Naive thymus-derived CD4-positive, alpha-beta T cell (primary cell): ENCODE results near the gene GTPBP6. TPM values are rescaled to one million over a fixed set of nuclear protein-coding genes. Genes with fewer than 3 reads are reported as not detected.

Experiments
- ATAC-seq: fragments of 150-1000 bp; cut with Tn5 transposase; 2 replicates; pipeline ENCODE4 v1.10.0; 2021; ENCODE audit warnings: mild to moderate bottlenecking, moderate library complexity
- CTCF ChIA-PET: fragments of 350-600 bp; sonication (Branson Sonifier 250); formaldehyde crosslinking; loops from one replicate; lab custom pipeline; 2021; ENCODE audit warnings: antibody characterized with exemption; lab: Charles Lee
- POLR2A ChIA-PET: fragments of 350-600 bp; sonication (Branson Sonifier 250); formaldehyde crosslinking; loops from one replicate; lab custom pipeline; 2021; ENCODE audit warnings: antibody characterized with exemption, inconsistent platforms; lab: Charles Lee
- DNase-seq, 9 donors: peaks; one replicate each; pipeline versions ENCODE4 v3.0.0 to v3.0.0-alpha.2; 2020 to 2022; ENCODE audit warnings: mixed read lengths in 1 of 9
- H3K27ac ChIP-seq: one replicate; pipeline ENCODE4 v1.7.0; 2013; ENCODE audit warnings: mild to moderate bottlenecking, low read depth, low read length, moderate library complexity
- H3K27me3 ChIP-seq, 2 donors: one replicate each; pipeline ENCODE4 v1.7.0; 2013; ENCODE audit warnings: low read length in 2 of 2, mild to moderate bottlenecking in 2 of 2, moderate library complexity in 2 of 2; ENCODE audit not compliant: control insufficient read depth in 2 of 2, insufficient read depth in 2 of 2
- H3K36me3 ChIP-seq, 3 experiments: 1 replicate in 2 of 3; 2 replicates in 1 of 3; pipeline ENCODE4 v1.7.0; 2013; ENCODE audit warnings: low read length in 3 of 3, mild to moderate bottlenecking in 3 of 3, moderate library complexity in 1 of 3; ENCODE audit not compliant: insufficient read depth in 3 of 3, control insufficient read depth in 2 of 3
- H3K4me1 ChIP-seq, 2 donors: one replicate each; pipeline ENCODE4 v1.7.0; 2013; ENCODE audit warnings: low read length in 2 of 2, mild to moderate bottlenecking in 2 of 2, moderate library complexity in 1 of 2; ENCODE audit not compliant: control insufficient read depth in 2 of 2, insufficient read depth in 2 of 2
- H3K4me3 ChIP-seq: 2 replicates; pipeline ENCODE4 v1.7.0; 2013; ENCODE audit warnings: mild to moderate bottlenecking, low read length
- H3K9me3 ChIP-seq, 3 experiments: 1 replicate in 2 of 3; 2 replicates in 1 of 3; pipeline ENCODE4 v1.7.0; 2013; ENCODE audit warnings: low read length in 3 of 3; ENCODE audit not compliant: control insufficient read depth in 2 of 3
- H3K27ac Mint-ChIP-seq, 9 donors: one replicate each; pipeline ENCODE4 v1.8.0; 2020 to 2022; ENCODE audit warnings: mixed read lengths in 9 of 9, mild to moderate bottlenecking in 8 of 9, moderate library complexity in 5 of 9, inconsistent platforms in 2 of 9
- H3K27me3 Mint-ChIP-seq, 5 donors: one replicate each; pipeline ENCODE4 v1.8.0; 2021 to 2022; ENCODE audit warnings: mixed read lengths in 5 of 5, mild to moderate bottlenecking in 1 of 5
- H3K36me3 Mint-ChIP-seq, 5 donors: one replicate each; pipeline ENCODE4 v1.8.0; 2020 to 2022; ENCODE audit warnings: mixed read lengths in 5 of 5, mild to moderate bottlenecking in 3 of 5, inconsistent platforms in 1 of 5
- H3K4me1 Mint-ChIP-seq, 7 donors: one replicate each; pipeline ENCODE4 v1.8.0; 2020 to 2022; ENCODE audit warnings: mixed read lengths in 7 of 7, mild to moderate bottlenecking in 3 of 7, inconsistent platforms in 1 of 7
- H3K4me3 Mint-ChIP-seq, 10 donors: one replicate each; pipeline ENCODE4 v1.8.0; 2020 to 2022; ENCODE audit warnings: mild to moderate bottlenecking in 10 of 10, mixed read lengths in 10 of 10, moderate library complexity in 6 of 10, inconsistent platforms in 2 of 10
- H3K9me3 Mint-ChIP-seq, 11 donors: one replicate each; pipeline ENCODE4 v1.8.0; 2020 to 2022; ENCODE audit warnings: mixed read lengths in 11 of 11, mild to moderate bottlenecking in 4 of 11, inconsistent platforms in 1 of 11, moderate library complexity in 1 of 11
- intact Hi-C, 2 donors: fragments of 100-400 bp; cut with micrococcal nuclease; formaldehyde crosslinking; loops; one replicate each; pipeline ENCODE4 v1.15.1; 2023
- polyA plus RNA-seq, 2 donors: library from polyadenylated mRNA; unstranded; fragments of 300-500 nt; fragmentation: Illumina TruSeq; gene quantifications; one replicate each; pipeline ENCODE4 v1.2.3, GENCODE V29; 2021
- total RNA-seq, 6 experiments: library from RNA in 5 of 6; stranded (reverse) in 5 of 6; gene quantifications; 1 replicate in 5 of 6; 2 replicates in 1 of 6; pipeline ENCODE4 v1.2.3 and lab custom pipeline; 2021 to 2026

The GTPBP6 gene
- total and polyA plus RNA-seq, 7 experiments from 2014 or later = 38.9 to 95.2 (median 73.9) TPM

GRCh38 chrX:336227-336626 is 17.6 kb upstream of the GTPBP6 start:
- peaks cover 0 to 3% (median 0%) of the 10 kb centered on the region in 7 donors for H3K4me1 Mint-ChIP-seq
- POLR2A ChIA-PET = no interaction called here
- CTCF ChIA-PET = no interaction called here

GRCh38 chrX:335758-336155 is 17.2 kb upstream of the GTPBP6 start:
- ChIA-PET CTCF (no interaction called here), POLR2A (no interaction called here)
- no peaks in the 10 kb centered on the region for H3K9me3 Mint-ChIP-seq
- DNase-seq (no peak), ATAC-seq (no peak)
- Histone ChIP-seq H3K4me1 (peaks cover 0 to 11% of the 10 kb centered on the region in 2 donors), H3K9me3 (no peaks in the 10 kb centered on the region), H3K27ac (no peak overlapping the region), H3K27me3 (no peaks in the 10 kb centered on the region), H3K4me3 (no peak overlapping the region), H3K36me3 (peaks cover 0 to 50% (median 0%) of the 10 kb centered on the region in 3 experiments)
- H3K27me3 Mint-ChIP-seq = peaks cover 0 to 4% (median 0%) of the 10 kb centered on the region in 5 donors
- H3K4me1 Mint-ChIP-seq = peaks cover 0 to 3% (median 0%) of the 10 kb centered on the region in 7 donors
- peak overlapping the region in 1 of 9 donors; percentile 20 for H3K27ac Mint-ChIP-seq
- no peak overlapping the region for H3K4me3 Mint-ChIP-seq
- intact Hi-C loops = no loop called here
- H3K36me3 Mint-ChIP-seq = peaks cover 0 to 28% (median 18%) of the 10 kb centered on the region in 5 donors

More at GRCh38 chrX:336227-336626, 17.6 kb upstream of the GTPBP6 start:
- Mint-ChIP-seq H3K4me3 (no peak overlapping the region), H3K9me3 (no peaks in the 10 kb centered on the region), H3K27ac (peak overlapping the region in 3 of 9 donors; percentile 20 to 37 (median 24)), H3K27me3 (peaks cover 0 to 4% (median 0%) of the 10 kb centered on the region in 5 donors), H3K36me3 (peaks cover 0 to 30% (median 18%) of the 10 kb centered on the region in 5 donors)
- Histone ChIP-seq H3K4me1 (peaks cover 0 to 6% of the 10 kb centered on the region in 2 donors), H3K36me3 (peaks cover 0 to 50% (median 0%) of the 10 kb centered on the region in 3 experiments), H3K4me3 (no peak overlapping the region), H3K27ac (no peak overlapping the region), H3K27me3 (no peaks in the 10 kb centered on the region), H3K9me3 (no peaks in the 10 kb centered on the region)
- ATAC-seq (no peak), DNase-seq (no peak)
- intact Hi-C loops = no loop called here

- POLR2A ChIA-PET = no interaction called here
- no peak for ATAC-seq
These were observed 16.6 kb upstream of the GTPBP6 start for GRCh38 chrX:334971-335757.

DNA sequence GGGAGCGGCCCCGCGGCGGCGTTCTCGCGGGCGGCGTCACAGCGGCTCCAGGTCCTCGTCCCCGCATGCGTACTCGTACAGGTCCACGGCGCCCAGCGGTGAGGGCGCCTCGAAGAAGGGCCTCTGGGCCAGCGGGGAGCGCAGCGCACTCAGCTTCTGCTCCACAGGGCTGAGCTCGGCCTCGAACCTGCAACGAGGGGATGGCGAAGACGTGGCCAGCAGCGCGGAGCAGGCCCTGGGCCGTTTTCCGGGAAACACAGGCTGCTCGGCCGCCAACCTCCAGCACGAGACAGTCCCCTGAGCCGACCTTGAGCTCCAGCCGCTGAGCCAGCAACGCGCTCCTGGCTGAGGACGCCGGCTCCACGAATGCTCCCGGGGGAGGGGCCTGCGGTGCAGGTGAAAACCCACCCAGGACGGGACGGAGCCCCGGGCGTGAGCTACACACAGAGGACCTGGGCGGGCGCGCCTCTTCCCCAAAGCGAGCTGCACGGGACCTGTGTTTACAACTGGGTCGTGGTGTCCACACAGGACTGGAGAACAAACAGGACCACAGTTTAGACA is 15.8 kb upstream of the GTPBP6 start:
- Histone ChIP-seq H3K36me3 (peaks cover 0 to 50% (median 0%) of the 10 kb centered on the region in 3 experiments), H3K4me3 (no peak overlapping the region), H3K9me3 (no peaks in the 10 kb centered on the region), H3K27me3 (no peaks in the 10 kb centered on the region), H3K4me1 (peaks cover 0 to 11% of the 10 kb centered on the region in 2 donors), H3K27ac (no peak overlapping the region)
- ATAC-seq = no peak
- Mint-ChIP-seq H3K4me3 (no peak overlapping the region), H3K4me1 (peaks cover 0 to 4% (median 0%) of the 10 kb centered on the region in 7 donors), H3K9me3 (no peaks in the 10 kb centered on the region), H3K27me3 (peaks cover 0 to 4% (median 0%) of the 10 kb centered on the region in 5 donors), H3K27ac (no peak overlapping the region), H3K36me3 (peaks cover 0 to 26% (median 18%) of the 10 kb centered on the region in 5 donors)
- POLR2A ChIA-PET = no interaction called here
- no peak for DNase-seq
- intact Hi-C loops = no loop called here
- CTCF ChIA-PET = no interaction called here

More at GRCh38 chrX:334971-335757, 16.6 kb upstream of the GTPBP6 start:
- no peak overlapping the region for H3K4me3 Mint-ChIP-seq
- Histone ChIP-seq H3K27ac (no peak overlapping the region), H3K4me3 (no peak overlapping the region), H3K4me1 (peaks cover 0 to 11% of the 10 kb centered on the region in 2 donors), H3K36me3 (peaks cover 0 to 50% (median 0%) of the 10 kb centered on the region in 3 experiments), H3K9me3 (no peaks in the 10 kb centered on the region), H3K27me3 (no peaks in the 10 kb centered on the region)
- H3K27ac Mint-ChIP-seq = peak overlapping the region in 1 of 9 donors; percentile 20
- peaks cover 0 to 3% (median 0%) of the 10 kb centered on the region in 7 donors for H3K4me1 Mint-ChIP-seq
- CTCF ChIA-PET = no interaction called here
- intact Hi-C loops = no loop called here
- H3K36me3 Mint-ChIP-seq = peaks cover 0 to 26% (median 18%) of the 10 kb centered on the region in 5 donors
- H3K9me3 Mint-ChIP-seq = no peaks in the 10 kb centered on the region
- H3K27me3 Mint-ChIP-seq = peaks cover 0 to 4% (median 0%) of the 10 kb centered on the region in 5 donors
- DNase-seq = no peak

DNA sequence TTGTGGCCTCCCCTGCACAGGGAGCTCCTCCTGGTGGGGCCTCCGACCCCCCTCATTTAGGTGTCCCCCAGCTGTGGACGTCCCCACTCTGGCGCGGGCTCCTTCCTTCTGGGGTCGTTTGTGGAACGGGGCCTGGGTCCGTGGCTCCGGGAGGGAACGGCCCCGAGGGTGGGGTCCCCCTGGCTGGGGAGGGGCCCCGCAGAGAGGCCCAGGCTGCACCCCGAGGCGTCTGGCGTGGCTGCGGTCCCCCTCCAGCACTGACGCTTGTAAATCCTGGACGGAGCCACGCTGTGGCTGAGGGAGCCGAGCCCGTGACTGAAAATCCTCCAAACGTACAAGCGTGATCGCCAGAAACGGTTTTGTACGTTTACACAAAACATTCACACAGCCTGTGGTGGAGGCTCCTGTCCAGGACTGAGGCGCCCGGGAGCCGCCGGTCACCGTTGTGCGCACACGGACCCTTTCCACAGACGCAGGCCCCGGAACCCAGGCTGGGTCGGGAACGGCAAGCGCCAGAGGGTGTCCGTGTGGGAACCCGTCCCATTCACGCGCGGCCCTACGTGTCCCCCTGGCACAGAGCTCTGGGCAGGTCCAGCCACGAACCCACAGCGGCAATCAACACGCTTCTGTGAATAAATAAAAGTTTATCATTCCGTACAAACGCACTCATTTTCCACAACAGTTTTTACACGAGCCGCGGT is 15.2 kb upstream of the GTPBP6 start:
- DNase-seq (no peak), ATAC-seq (no peak)
- H3K4me1 ChIP-seq = peaks cover 0 to 11% of the 10 kb centered on the region in 2 donors
- H3K9me3 ChIP-seq = no peaks in the 10 kb centered on the region
- ChIA-PET CTCF (no interaction called here), POLR2A (no interaction called here)
- no peak overlapping the region for H3K4me3 Mint-ChIP-seq
- no peak overlapping the region for H3K27ac Mint-ChIP-seq
- no peak overlapping the region for H3K27ac ChIP-seq
- no peaks in the 10 kb centered on the region for H3K27me3 ChIP-seq
- no peaks in the 10 kb centered on the region for H3K9me3 Mint-ChIP-seq
- H3K4me3 ChIP-seq = no peak overlapping the region
- H3K4me1 Mint-ChIP-seq = peaks cover 0 to 5% (median 0%) of the 10 kb centered on the region in 7 donors
- peaks cover 0 to 24% (median 18%) of the 10 kb centered on the region in 5 donors for H3K36me3 Mint-ChIP-seq
- H3K27me3 Mint-ChIP-seq = peaks cover 0 to 4% (median 0%) of the 10 kb centered on the region in 5 donors
- H3K36me3 ChIP-seq = peaks cover 0 to 48% (median 0%) of the 10 kb centered on the region in 3 experiments
- intact Hi-C loops = no loop called here

- Histone ChIP-seq H3K27ac (no peak overlapping the region), H3K36me3 (peaks cover 0 to 41% (median 0%) of the 10 kb centered on the region in 3 experiments), H3K27me3 (no peaks in the 10 kb centered on the region), H3K4me1 (peaks cover 0 to 11% of the 10 kb centered on the region in 2 donors), H3K9me3 (no peaks in the 10 kb centered on the region), H3K4me3 (no peak overlapping the region)
- peaks cover 0 to 18% (median 17%) of the 10 kb centered on the region in 5 donors for H3K36me3 Mint-ChIP-seq
- peaks cover 0 to 4% (median 0%) of the 10 kb centered on the region in 5 donors for H3K27me3 Mint-ChIP-seq
- no peak overlapping the region for H3K27ac Mint-ChIP-seq
- peaks cover 0 to 5% (median 0%) of the 10 kb centered on the region in 7 donors for H3K4me1 Mint-ChIP-seq
- intact Hi-C loops = no loop called here
- ChIA-PET CTCF (no interaction called here), POLR2A (no interaction called here)
- ATAC-seq (no peak), DNase-seq (no peak)
- no peaks in the 10 kb centered on the region for H3K9me3 Mint-ChIP-seq
- H3K4me3 Mint-ChIP-seq = no peak overlapping the region
These were observed 14.5 kb upstream of the GTPBP6 start for GRCh38 chrX:332916-333610.
